EL (cell line): Measurements from ENCODE around the gene MCM8.

Experiments
- DNase-seq: peaks from one replicate; pipeline ENCODE4 v3.0.0-alpha.2; 2016

Gene MCM8

GRCh38 chr20:6046432-6046831 lies 96.0 kb downstream of the MCM8 start:
- no peak for DNase-seq

- no peak for DNase-seq
Measured at GRCh38 chr20:6048391-6048790, 97.9 kb downstream of the MCM8 start.
